ENCODE data around the gene PDSS2. TPM values are rescaled to one million over a fixed set of nuclear protein-coding genes. Genes with fewer than 3 reads are reported as not detected.

The PDSS2 gene
- total RNA-seq, 1 experiment from 2014 or later = 12.1 TPM

DNA sequence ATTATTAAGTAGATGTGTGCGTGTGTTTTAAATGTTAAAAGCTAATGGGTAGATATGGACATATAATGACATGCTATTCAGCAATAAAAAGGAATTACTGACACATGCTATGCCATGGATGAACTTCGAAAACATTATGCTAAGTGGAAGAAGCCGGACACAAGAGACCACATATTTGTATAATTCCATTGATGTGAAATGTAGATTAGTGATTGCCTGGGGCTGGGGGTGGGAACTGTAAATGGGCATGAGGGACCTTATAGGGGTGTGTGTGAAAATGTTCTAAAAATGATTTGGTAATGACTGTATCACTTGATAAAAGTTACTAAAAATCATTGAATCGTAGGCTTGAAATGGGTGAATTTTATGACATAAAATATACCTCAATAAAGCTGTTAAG, 239.5 kb downstream of the PDSS2 start:
- DNase-seq = no peak
- Histone ChIP-seq H2BK15ac (ENCODE audit: low read depth, low read length) (no peak overlapping the region), H4K8ac (replicated peaks; ENCODE audit: insufficient read length, low read depth, low read length) (no peak overlapping the region), H3K79me2 (ENCODE audit: insufficient read depth, low read length) (no peaks in the 10 kb centered on the region), H3K79me1 (ENCODE audit: insufficient read depth, low read depth, low read length, poor library complexity, severe bottlenecking) (no peaks in the 10 kb centered on the region), H3K14ac (ENCODE audit: insufficient read depth, low read length) (no peak overlapping the region), H2BK20ac (ENCODE audit: low read depth, low read length, poor library complexity, severe bottlenecking) (no peak overlapping the region), H3T11ph (ENCODE audit: low read length) (no peak overlapping the region), H3K56ac (ENCODE audit: insufficient read length, low read depth, low read length) (no peak overlapping the region), H2BK12ac (ENCODE audit: insufficient read length, low read depth, low read length) (no peak overlapping the region), H3K27ac (ENCODE audit: insufficient read length, low read depth, low read length) (no peak overlapping the region), H2AK5ac (ENCODE audit: insufficient read length, low read length) (no peak overlapping the region), H3K4me2 (ENCODE audit: insufficient read depth, insufficient read length, low read length) (no peak overlapping the region), H3K9me3 (ENCODE audit: control insufficient read depth, low read depth, low read length) (no peaks in the 10 kb centered on the region), H3K23me2 (ENCODE audit: insufficient read length, low read depth, low read length, poor library complexity, severe bottlenecking) (peaks cover 3% of the 10 kb centered on the region), H2AFZ (ENCODE audit: low read length) (no peak overlapping the region), H2BK120ac (ENCODE audit: low read depth, low read length, poor library complexity, severe bottlenecking) (no peak overlapping the region), H3K27me3 (ENCODE audit: insufficient read depth, low read length) (no peaks in the 10 kb centered on the region), H3K4ac (ENCODE audit: low read depth, low read length) (no peak overlapping the region), H4K20me1 (ENCODE audit: control insufficient read depth, insufficient read depth, insufficient read length) (no peaks in the 10 kb centered on the region), H3K4me1 (ENCODE audit: insufficient read depth, low read length) (no peaks in the 10 kb centered on the region; the same call in 1 of the 2 replicates), H4K5ac (ENCODE audit: insufficient read length, low read depth, low read length) (no peak overlapping the region), H3K9ac (ENCODE audit: extremely low read depth, insufficient read length, low read length) (no peak overlapping the region), H2BK5ac (ENCODE audit: insufficient read length, low read length) (no peak overlapping the region), H3K23ac (ENCODE audit: insufficient read length, low read depth, low read length) (no peak overlapping the region), H3K18ac (ENCODE audit: insufficient read length, low read depth, low read length) (no peak overlapping the region), H4K91ac (ENCODE audit: insufficient read length, low read depth, low read length) (no peak overlapping the region)
- no peaks in the 10 kb centered on the region for H3K27me3 Mint-ChIP-seq (ENCODE audit: low read depth)
- no peaks in the 10 kb centered on the region for H3K9me3 Mint-ChIP-seq
- no peak overlapping the region for H3K27ac Mint-ChIP-seq
- no peak overlapping the region for H3K4me3 Mint-ChIP-seq
- H3K4me1 Mint-ChIP-seq = peaks cover 23 to 24% of the 10 kb centered on the region in 2 experiments
- TF ChIP-seq, protein P1, sequence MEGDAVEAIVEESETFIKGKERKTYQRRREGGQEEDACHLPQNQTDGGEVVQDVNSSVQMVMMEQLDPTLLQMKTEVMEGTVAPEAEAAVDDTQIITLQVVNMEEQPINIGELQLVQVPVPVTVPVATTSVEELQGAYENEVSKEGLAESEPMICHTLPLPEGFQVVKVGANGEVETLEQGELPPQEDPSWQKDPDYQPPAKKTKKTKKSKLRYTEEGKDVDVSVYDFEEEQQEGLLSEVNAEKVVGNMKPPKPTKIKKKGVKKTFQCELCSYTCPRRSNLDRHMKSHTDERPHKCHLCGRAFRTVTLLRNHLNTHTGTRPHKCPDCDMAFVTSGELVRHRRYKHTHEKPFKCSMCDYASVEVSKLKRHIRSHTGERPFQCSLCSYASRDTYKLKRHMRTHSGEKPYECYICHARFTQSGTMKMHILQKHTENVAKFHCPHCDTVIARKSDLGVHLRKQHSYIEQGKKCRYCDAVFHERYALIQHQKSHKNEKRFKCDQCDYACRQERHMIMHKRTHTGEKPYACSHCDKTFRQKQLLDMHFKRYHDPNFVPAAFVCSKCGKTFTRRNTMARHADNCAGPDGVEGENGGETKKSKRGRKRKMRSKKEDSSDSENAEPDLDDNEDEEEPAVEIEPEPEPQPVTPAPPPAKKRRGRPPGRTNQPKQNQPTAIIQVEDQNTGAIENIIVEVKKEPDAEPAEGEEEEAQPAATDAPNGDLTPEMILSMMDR (conservative IDR thresholded peaks at IDR 0.05) = no peak
- WGBS (ENCODE audit: extremely low coverage, insufficient read length, low lambda C conversion rate) = 100% methylated on average over 1 of the region's 4 CpGs
- no peaks in the 10 kb centered on the region for H3K36me3 Mint-ChIP-seq (ENCODE audit: insufficient read depth in 1 of 3, low read depth in 3 of 3)
